ENCODE results near the gene MOCS3.

The MOCS3 gene

GRCh38 chr20:50926530-50926929 lies 32.1 kb upstream of the MOCS3 start:
- Mint-ChIP-seq H3K27ac (no peak overlapping the region), H3K4me1 (ENCODE audit: low read depth) (peaks cover 48% of the 10 kb centered on the region), H3K36me3 (ENCODE audit: low read depth) (peaks cover 57% of the 10 kb centered on the region), H3K9me3 (no peaks in the 10 kb centered on the region), H3K4me3 (no peak overlapping the region), H3K27me3 (no peaks in the 10 kb centered on the region)
- intact Hi-C loops (cut with micrococcal nuclease) = no loop called here

GRCh38 chr20:50928469-50928868 lies 30.1 kb upstream of the MOCS3 start:
- H3K4me1 Mint-ChIP-seq (ENCODE audit: low read depth) = peaks cover 50% of the 10 kb centered on the region
- intact Hi-C loops (cut with micrococcal nuclease) = no loop called here
- H3K4me3 Mint-ChIP-seq = peak overlapping the region; percentile 17
- no peaks in the 10 kb centered on the region for H3K9me3 Mint-ChIP-seq
- H3K36me3 Mint-ChIP-seq (ENCODE audit: low read depth) = peaks cover 57% of the 10 kb centered on the region
- H3K27ac Mint-ChIP-seq = no peak overlapping the region
- no peaks in the 10 kb centered on the region for H3K27me3 Mint-ChIP-seq

- peaks cover 50% of the 10 kb centered on the region for H3K4me1 Mint-ChIP-seq (ENCODE audit: low read depth)
Measured at GRCh38 chr20:50929299-50930138, 29.1 kb upstream of the MOCS3 start.

GRCh38 chr20:50930139-50930975 lies 28.3 kb upstream of the MOCS3 start:
- peaks cover 64% of the 10 kb centered on the region for H3K36me3 Mint-ChIP-seq (ENCODE audit: low read depth)
- H3K9me3 Mint-ChIP-seq = no peaks in the 10 kb centered on the region
- H3K27me3 Mint-ChIP-seq = no peaks in the 10 kb centered on the region
- H3K27ac Mint-ChIP-seq = peak overlapping the region; percentile 96
- intact Hi-C loops (cut with micrococcal nuclease) = loop anchor here (2.0 kb wide), 1 partner anchor 136 kb away; the partner anchor contains the start of gene BCAS4
- peak overlapping the region; percentile 95 for H3K4me3 Mint-ChIP-seq
- peaks cover 42% of the 10 kb centered on the region for H3K4me1 Mint-ChIP-seq (ENCODE audit: low read depth)

More at GRCh38 chr20:50929299-50930138, 29.1 kb upstream of the MOCS3 start:
- H3K4me3 Mint-ChIP-seq = peak overlapping the region; percentile 95
- H3K27ac Mint-ChIP-seq = peak overlapping the region; percentile 96
- H3K36me3 Mint-ChIP-seq (ENCODE audit: low read depth) = peaks cover 62% of the 10 kb centered on the region
- H3K9me3 Mint-ChIP-seq = no peaks in the 10 kb centered on the region
- no peaks in the 10 kb centered on the region for H3K27me3 Mint-ChIP-seq
- intact Hi-C loops (cut with micrococcal nuclease) = loop anchor here (2.0 kb wide), 1 partner anchor 135 kb away; the partner anchor contains the start of gene BCAS4

GRCh38 chr20:50930976-50931305 lies 27.7 kb upstream of the MOCS3 start:
- peak overlapping the region; percentile 96 for H3K27ac Mint-ChIP-seq
- peaks cover 64% of the 10 kb centered on the region for H3K36me3 Mint-ChIP-seq (ENCODE audit: low read depth)
- H3K4me1 Mint-ChIP-seq (ENCODE audit: low read depth) = peaks cover 36% of the 10 kb centered on the region
- no peaks in the 10 kb centered on the region for H3K27me3 Mint-ChIP-seq
- no peaks in the 10 kb centered on the region for H3K9me3 Mint-ChIP-seq
- intact Hi-C loops (cut with micrococcal nuclease) = loop anchor here (1.0 to 2.0 kb wide), 2 partner anchors 27 to 136 kb away; partner anchors contain the start of genes BCAS4, DPM1 and MOCS3
- peak overlapping the region; percentile 91 for H3K4me3 Mint-ChIP-seq

GRCh38 chr20:50931306-50932015 lies 27.2 kb upstream of the MOCS3 start, which contains the start of gene ADNP:
Gene ADNP, minus strand, starts transcription at chr20:50931437. Its CDS starts 27,441 bp downstream, at chr20:50903996.
- Mint-ChIP-seq H3K36me3 (ENCODE audit: low read depth) (peaks cover 63% of the 10 kb centered on the region), H3K9me3 (no peaks in the 10 kb centered on the region), H3K4me3 (peak within 1 kb of the TSS; percentile 91), H3K27me3 (no peaks in the 10 kb centered on the region), H3K4me1 (ENCODE audit: low read depth) (peaks cover 34% of the 10 kb centered on the region), H3K27ac (peak within 1 kb of the TSS; percentile 96)
- intact Hi-C loops (cut with micrococcal nuclease) = loop anchor here (1.0 to 2.0 kb wide), 2 partner anchors 27 to 137 kb away; partner anchors contain the start of genes BCAS4, DPM1 and MOCS3

- Mint-ChIP-seq H3K27ac (peak overlapping the region; percentile 96), H3K9me3 (no peaks in the 10 kb centered on the region), H3K27me3 (no peaks in the 10 kb centered on the region), H3K4me1 (ENCODE audit: low read depth) (peaks cover 34% of the 10 kb centered on the region), H3K4me3 (peak overlapping the region; percentile 76), H3K36me3 (ENCODE audit: low read depth) (peaks cover 69% of the 10 kb centered on the region)
- intact Hi-C loops (cut with micrococcal nuclease) = no loop called here
Measured at GRCh38 chr20:50932016-50932485, 26.6 kb upstream of the MOCS3 start.

GRCh38 chr20:50932691-50933280 lies 25.8 kb upstream of the MOCS3 start:
- Mint-ChIP-seq H3K36me3 (ENCODE audit: low read depth) (peaks cover 64% of the 10 kb centered on the region), H3K27me3 (no peaks in the 10 kb centered on the region), H3K4me3 (no peak overlapping the region), H3K4me1 (ENCODE audit: low read depth) (peaks cover 28% of the 10 kb centered on the region), H3K9me3 (no peaks in the 10 kb centered on the region), H3K27ac (no peak overlapping the region)
- intact Hi-C loops (cut with micrococcal nuclease) = no loop called here

GRCh38 chr20:50933589-50933988 lies 25.0 kb upstream of the MOCS3 start:
- Mint-ChIP-seq H3K27me3 (no peaks in the 10 kb centered on the region), H3K4me1 (ENCODE audit: low read depth) (peaks cover 20% of the 10 kb centered on the region), H3K27ac (no peak overlapping the region), H3K4me3 (no peak overlapping the region), H3K36me3 (ENCODE audit: low read depth) (peaks cover 64% of the 10 kb centered on the region), H3K9me3 (no peaks in the 10 kb centered on the region)
- intact Hi-C loops (cut with micrococcal nuclease) = no loop called here

GRCh38 chr20:50943069-50943468 lies 15.5 kb upstream of the MOCS3 start:
- H3K27me3 Mint-ChIP-seq = no peaks in the 10 kb centered on the region
- H3K4me1 Mint-ChIP-seq (ENCODE audit: low read depth) = no peaks in the 10 kb centered on the region
- H3K36me3 Mint-ChIP-seq (ENCODE audit: low read depth) = peaks cover 91% of the 10 kb centered on the region
- H3K9me3 Mint-ChIP-seq = no peaks in the 10 kb centered on the region
- H3K27ac Mint-ChIP-seq = no peak overlapping the region
- intact Hi-C loops (cut with micrococcal nuclease) = no loop called here
- H3K4me3 Mint-ChIP-seq = no peak overlapping the region

- H3K9me3 Mint-ChIP-seq = no peaks in the 10 kb centered on the region
- H3K36me3 Mint-ChIP-seq (ENCODE audit: low read depth) = peaks cover 95% of the 10 kb centered on the region
- intact Hi-C loops (cut with micrococcal nuclease) = no loop called here
- H3K27ac Mint-ChIP-seq = no peak overlapping the region
- no peaks in the 10 kb centered on the region for H3K27me3 Mint-ChIP-seq
- H3K4me1 Mint-ChIP-seq (ENCODE audit: low read depth) = no peaks in the 10 kb centered on the region
- no peak overlapping the region for H3K4me3 Mint-ChIP-seq
Measured at GRCh38 chr20:50948132-50948785, 10.4 kb upstream of the MOCS3 start.

GRCh38 chr20:50953196-50953595 lies 5.4 kb upstream of the MOCS3 start:
- peaks cover 14% of the 10 kb centered on the region for H3K4me1 Mint-ChIP-seq (ENCODE audit: low read depth)
- no peaks in the 10 kb centered on the region for H3K27me3 Mint-ChIP-seq
- H3K9me3 Mint-ChIP-seq = no peaks in the 10 kb centered on the region
- no peak overlapping the region for H3K4me3 Mint-ChIP-seq
- H3K27ac Mint-ChIP-seq = no peak overlapping the region
- H3K36me3 Mint-ChIP-seq (ENCODE audit: low read depth) = peaks cover 76% of the 10 kb centered on the region
- intact Hi-C loops (cut with micrococcal nuclease) = no loop called here

- H3K4me1 Mint-ChIP-seq (ENCODE audit: low read depth) = peaks cover 15% of the 10 kb centered on the region
- intact Hi-C loops (cut with micrococcal nuclease) = no loop called here
Measured at GRCh38 chr20:50953821-50954220, 4.8 kb upstream of the MOCS3 start.

More at GRCh38 chr20:50953821-50954220, 4.8 kb upstream of the MOCS3 start:
- no peaks in the 10 kb centered on the region for H3K27me3 Mint-ChIP-seq
- no peaks in the 10 kb centered on the region for H3K9me3 Mint-ChIP-seq
- no peak overlapping the region for H3K27ac Mint-ChIP-seq
- peaks cover 76% of the 10 kb centered on the region for H3K36me3 Mint-ChIP-seq (ENCODE audit: low read depth)
- no peak overlapping the region for H3K4me3 Mint-ChIP-seq

All from dendritic cell treated with granulocyte-macrophage colony-stimulating factor and Interleukin-4, amounts not matched to agents 40 ng/mL and 50 ng/mL, for 4 days (primary cell).